K562 (cell line): ENCODE results near the gene OPCML. TPM values are rescaled to one million over a fixed set of nuclear protein-coding genes. Genes with fewer than 3 reads are reported as not detected.

Experiments
- ATAC-seq: fragments of 200-7000 bp; cut with Tn5 transposase; 3 replicates; pipeline ENCODE4 v1.9.1; 2020; ENCODE audit warnings: moderate library complexity
- BruUV-seq: library from RNA; stranded (reverse); fragments of 400-500 nt; replicated peaks from 2 replicates; lab custom pipeline; 2021; lab: Mats Ljungman, UMichigan
- CTCF ChIA-PET: fragments of 300-600 bp; formaldehyde crosslinking; extraction: SDS; loops from one replicate; lab custom pipeline; 2021; ENCODE audit warnings: low intra/inter-chr PET ratio; lab: Yijun Ruan, JAX
- POLR2A ChIA-PET: fragments of 300-600, 350-650 bp; sonication (Branson Sonifier 250); formaldehyde crosslinking; extraction: SDS; loops from one replicate; lab custom pipeline; 2021; ENCODE audit warnings: antibody characterized with exemption, inconsistent platforms; lab: Yijun Ruan, JAX
- DNase-seq, 4 experiments: peaks; one replicate each; pipeline versions ENCODE4 v3.0.0 to v3.0.0-alpha.2; 2011 to 2018; ENCODE audit warnings: low spot score in 3 of 4, mixed read lengths in 3 of 4; ENCODE audit errors: extremely low read depth in 1 of 4
- FAIRE-seq: peaks from 2 replicates; lab custom pipeline; 2011; peaks lifted over from hg19 to GRCh38; lab: Jason Lieb, UNC
- H2AFZ ChIP-seq: 2 replicates; pipeline ENCODE4 v1.6.0; 2011; ENCODE audit warnings: low read depth, low read length, control low read depth, inconsistent platforms
- H3K27ac ChIP-seq: fragments of 200-600 bp; 3 replicates; pipeline ENCODE4 v1.8.0; 2011; ENCODE audit warnings: low read depth, mild to moderate bottlenecking, control low read depth, inconsistent platforms, low read length, moderate library complexity, mixed read lengths; ENCODE audit errors: extremely low read depth
- H3K27me3 ChIP-seq, 2 experiments: fragments of 300-600 bp in 1 of 2; 2 replicates in 1 of 2; 3 replicates in 1 of 2; pipeline versions ENCODE4 v1.6.0 to v1.8.0; 2011; ENCODE audit warnings: inconsistent platforms in 2 of 2, low read length in 2 of 2, mild to moderate bottlenecking in 1 of 2, mixed read lengths in 1 of 2, moderate library complexity in 1 of 2; ENCODE audit not compliant: control insufficient read depth in 2 of 2, insufficient read depth in 2 of 2
- H3K36me3 ChIP-seq: fragments of 300-600 bp; 3 replicates; pipeline ENCODE4 v1.8.0; 2011; ENCODE audit warnings: mild to moderate bottlenecking, low read length, inconsistent platforms; ENCODE audit not compliant: control insufficient read depth, insufficient read depth
- H3K4me1 ChIP-seq, 2 experiments: fragments of 200-600 bp in 1 of 2; replicated peaks in 1 of 2; 2 replicates in 1 of 2; 3 replicates in 1 of 2; pipeline versions ENCODE4 v1.5.1 to v1.8.0; 2011; ENCODE audit warnings: inconsistent platforms in 2 of 2, low read length in 2 of 2, mild to moderate bottlenecking in 1 of 2, mixed read lengths in 1 of 2, moderate library complexity in 1 of 2; ENCODE audit not compliant: control insufficient read depth in 2 of 2, insufficient read depth in 2 of 2
- H3K4me2 ChIP-seq: 2 replicates; pipeline ENCODE4 v1.6.1; 2011; ENCODE audit warnings: low read length, control low read depth, inconsistent platforms, mixed read lengths; ENCODE audit not compliant: insufficient read depth
- H3K4me3 ChIP-seq: fragments of 200-600 bp; sonication (generic), shearing (Covaris generic); 2 replicates; pipeline ENCODE4 v1.5.1; 2016; ENCODE audit warnings: control low read depth, inconsistent platforms
- H3K79me2 ChIP-seq: fragments of 200-600 bp; 3 replicates; pipeline ENCODE4 v1.8.0; 2011; ENCODE audit warnings: low read length, inconsistent platforms; ENCODE audit not compliant: control insufficient read depth, insufficient read depth
- H3K9ac ChIP-seq, 2 experiments: 2 replicates each; pipeline versions ENCODE4 v1.6.0 to v1.6.1; 2011; ENCODE audit warnings: low read depth in 2 of 2, low read length in 2 of 2, control low read depth in 1 of 2, inconsistent platforms in 1 of 2, mild to moderate bottlenecking in 1 of 2, mixed read lengths in 1 of 2; ENCODE audit not compliant: insufficient read depth in 1 of 2
- H3K9me1 ChIP-seq: one replicate; pipeline ENCODE4 v1.6.0; 2011; ENCODE audit warnings: inconsistent platforms, mild to moderate bottlenecking, low read length, moderate library complexity; ENCODE audit not compliant: control insufficient read depth, insufficient read depth
- H3K9me3 ChIP-seq: replicated peaks from 2 replicates; pipeline ENCODE4 v1.5.1; 2011; ENCODE audit warnings: low read depth, low read length, inconsistent platforms; ENCODE audit not compliant: control insufficient read depth, insufficient read depth
- H4K20me1 ChIP-seq: replicated peaks from 2 replicates; pipeline ENCODE4 v1.6.1; 2011; ENCODE audit warnings: low read length, inconsistent platforms, mixed read lengths; ENCODE audit not compliant: control insufficient read depth, insufficient read depth
- BRD9 ChIP-seq: fragments of 450-650 bp; IDR thresholded peaks from 2 replicates; pipeline ENCODE4 v1.6.1; 2018; ENCODE audit warnings: low read depth; ENCODE audit not compliant: partially characterized antibody
- ILF3 ChIP-seq: fragments of 450-650 bp; IDR thresholded peaks from 2 replicates; pipeline ENCODE4 v1.6.1; 2018; ENCODE audit warnings: antibody characterized with exemption, mild to moderate bottlenecking, moderate library complexity, borderline replicate concordance
- MLLT1 ChIP-seq, 2 experiments: fragments of 450-650 bp; IDR thresholded peaks; 2 replicates each; pipeline ENCODE4 v1.6.1; 2016
- NFE2 ChIP-seq: IDR thresholded peaks from 2 replicates; pipeline ENCODE4 v1.6.1; 2014; ENCODE audit warnings: antibody characterized with exemption, low read depth
- NFIX ChIP-seq: fragments of 250-450 bp; sonication (Bioruptor Pico); IDR thresholded peaks from 2 replicates; pipeline ENCODE4 v1.4.0; 2020; ENCODE audit warnings: low read depth, mild to moderate bottlenecking, moderate library complexity
- SMAD1 ChIP-seq: fragments of 150-350 bp; IDR thresholded peaks from 2 replicates; pipeline ENCODE4 v1.6.1; 2014; ENCODE audit warnings: low read length, low read depth; ENCODE audit not compliant: partially characterized antibody
- SUPT5H ChIP-seq: fragments of 450-650 bp; IDR thresholded peaks from 2 replicates; pipeline ENCODE4 v1.6.1; 2016
- ZBTB11 ChIP-seq, 3 experiments: fragments of 200-800 bp in 1 of 3; fragments of 250-450 bp in 1 of 3; fragments of 450-650 bp in 1 of 3; sonication (Bioruptor Pico) in 1 of 3; sonication (Bioruptor generic) in 1 of 3; formaldehyde crosslinking in 1 of 3; IDR thresholded peaks; 2 replicates each; pipeline versions ENCODE4 v1.6.1 to v1.8.0; 2016 to 2022; ENCODE audit warnings: mild to moderate bottlenecking in 2 of 3, missing genetic modification characterization in 2 of 3, missing compliant biosample characterization in 1 of 3, moderate library complexity in 1 of 3
- ZNF165 ChIP-seq: fragments of 250-450 bp; sonication (Bioruptor Pico); IDR thresholded peaks from 2 replicates; pipeline ENCODE4 v1.4.0; 2020; ENCODE audit warnings: borderline replicate concordance
- ZNF197 ChIP-seq: fragments of 200-800 bp; sonication (Bioruptor generic); IDR thresholded peaks from 2 replicates; pipeline ENCODE4 v1.6.1; 2016; ENCODE audit warnings: low read depth, missing genetic modification characterization, missing compliant biosample characterization
- WGBS: fragments of 100-300 bp; shearing (Covaris generic); methylation state at CpG from one replicate; pipeline ENCODE4 v1.1.6; 2016; ENCODE audit warnings: low coverage, mixed read lengths; ENCODE audit not compliant: insufficient coverage; ENCODE audit errors: missing lambda C conversion rate; 5-methylcytosine and 5-hydroxymethylcytosine counted together
- in situ Hi-C: fragments of 300-500 bp; cut with MboI; formaldehyde crosslinking; loops from 4 replicates; pipeline ENCODE4 v1.15.0; 2018; ENCODE audit warnings: inconsistent platforms, mixed read lengths
- intact Hi-C: fragments of 100-400 bp; cut with micrococcal nuclease; formaldehyde crosslinking; loops from 2 replicates; pipeline ENCODE4 v1.14.2; 2022
- polyA plus RNA-seq, 8 experiments: library from polyadenylated mRNA; depleted of rRNA in 4 of 8; stranded (reverse) in 5 of 8; unstranded in 3 of 8; fragments of >200 nt; fragmentation: Nextera tagmentation in 2 of 8; fragmentation: Illumina TruSeq in 1 of 8; extraction: Ambion mirVana in 2 of 8; extraction: Trizol in 1 of 8; gene quantifications; 2 replicates each; pipeline versions ENCODE4 v1.2.1 to v1.2.3, GENCODE V29; 2011 to 2014; ENCODE audit warnings: inconsistent platforms in 1 of 8, missing spikeins in 1 of 8
- total RNA-seq, 7 experiments: library from RNA; depleted of rRNA in 6 of 7; stranded (reverse); fragments of >200 nt in 6 of 7; fragmentation: Illumina TruSeq in 2 of 7; extraction: Trizol in 2 of 7; gene quantifications; 2 replicates each; pipeline versions ENCODE4 v1.2.1 to v1.2.3, GENCODE V29; 2011 to 2021; ENCODE audit warnings: low replicate concordance in 1 of 7

Gene OPCML
- total and polyA plus RNA-seq, 9 of the 15 experiments (the other 6 are each of a cell fraction or from before 2014, with no cell fraction given) = not detected

GRCh38 chr11:132528181-132528580 lies 1004.1 kb downstream of the OPCML start:
- intact Hi-C loops = no loop called here
- no peak for TF ChIP-seq ILF3
- TF ChIP-seq NFIX (CRISPR knock-in tag) = no peak
- TF ChIP-seq MLLT1 (IDR thresholded peaks at IDR 0.05) = no peak
- in situ Hi-C loops = no loop called here
- H2AFZ ChIP-seq = no peak overlapping the region
- no peak overlapping the region for H3K4me3 ChIP-seq
- H3K9me1 ChIP-seq = no peaks in the 10 kb centered on the region
- ChIA-PET CTCF (no interaction called here), POLR2A (no interaction called here)
- no peaks in the 10 kb centered on the region for H3K36me3 ChIP-seq
- H3K9me3 ChIP-seq = no peaks in the 10 kb centered on the region
- no peaks in the 10 kb centered on the region for H4K20me1 ChIP-seq
- no peaks in the 10 kb centered on the region for H3K4me1 ChIP-seq
- H3K79me2 ChIP-seq = no peaks in the 10 kb centered on the region
- FAIRE-seq = no peak
- no peak overlapping the region for H3K27ac ChIP-seq
- DNase-seq = no peak
- H3K27me3 ChIP-seq = no peaks in the 10 kb centered on the region
- no TSS peak for BruUV-seq
- no peak for ATAC-seq
- no peak overlapping the region for H3K9ac ChIP-seq
- H3K4me2 ChIP-seq = no peak overlapping the region

DNA sequence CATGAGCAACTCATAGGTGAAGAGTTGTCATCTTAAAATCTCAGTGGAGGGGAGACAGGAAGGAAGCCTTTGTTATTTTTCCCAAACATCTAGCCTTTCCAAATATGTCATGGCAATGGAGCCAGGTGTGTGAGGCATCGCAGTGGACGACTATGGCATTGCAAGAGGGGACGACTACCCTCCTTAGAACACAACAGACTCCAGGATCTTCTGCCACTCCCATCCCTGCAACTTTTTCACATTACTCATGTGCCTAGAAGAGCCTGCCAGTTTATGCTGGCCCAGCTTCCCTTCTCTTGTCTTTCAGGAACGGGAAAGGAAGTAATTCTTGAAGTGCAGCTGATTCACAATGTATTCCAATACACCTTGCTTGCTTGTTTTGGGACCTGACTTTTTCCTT lies 1008.4 kb downstream of the OPCML start:
- Histone ChIP-seq H3K79me2 (no peaks in the 10 kb centered on the region), H3K9ac (no peak overlapping the region), H4K20me1 (no peaks in the 10 kb centered on the region), H3K27me3 (no peaks in the 10 kb centered on the region), H2AFZ (no peak overlapping the region), H3K27ac (no peak overlapping the region), H3K4me1 (no peaks in the 10 kb centered on the region), H3K4me3 (no peak overlapping the region), H3K36me3 (no peaks in the 10 kb centered on the region), H3K9me1 (no peaks in the 10 kb centered on the region), H3K9me3 (no peaks in the 10 kb centered on the region), H3K4me2 (no peak overlapping the region)
- no peak for FAIRE-seq
- POLR2A ChIA-PET = no interaction called here
- CTCF ChIA-PET = no interaction called here
- no peak for DNase-seq
- 0% methylated on average over 4 of the region's 4 CpGs for WGBS
- in situ Hi-C loops = no loop called here
- BruUV-seq = no TSS peak
- ATAC-seq = no peak
- intact Hi-C loops = no loop called here
- TF ChIP-seq ZBTB11 (CRISPR knock-in tag; IDR thresholded peaks at IDR 0.05) (no peak), BRD9 (no peak), NFE2 (no peak), ZNF165 (CRISPR knock-in tag) (no peak), SMAD1 (no peak), ZNF197 (CRISPR knock-in tag) (no peak), SUPT5H (no peak)
